ENCODE measurements around the gene FOXP1.

The FOXP1 gene

DNA sequence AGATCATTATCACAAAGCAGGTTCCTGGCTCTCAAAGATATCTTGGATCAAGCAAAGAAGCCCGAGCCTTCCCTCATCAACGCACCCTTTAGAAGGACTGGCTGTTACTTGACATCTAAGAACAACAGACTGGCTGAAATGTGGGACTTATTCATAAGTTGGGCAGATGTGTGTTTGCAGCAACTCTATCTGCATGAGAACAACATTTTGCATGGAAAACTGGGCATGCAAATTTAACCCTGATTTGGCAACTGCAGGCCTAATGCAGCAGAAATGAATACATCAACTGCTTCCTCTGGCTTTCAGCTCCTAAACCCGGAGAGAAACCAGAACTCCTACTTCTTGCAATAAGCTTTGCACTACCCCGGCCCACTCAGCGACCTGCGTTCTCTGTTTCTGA lies 35.0 kb upstream of the FOXP1 start:
- ATAC-seq: no peak
- TF ChIP-seq, protein P1, sequence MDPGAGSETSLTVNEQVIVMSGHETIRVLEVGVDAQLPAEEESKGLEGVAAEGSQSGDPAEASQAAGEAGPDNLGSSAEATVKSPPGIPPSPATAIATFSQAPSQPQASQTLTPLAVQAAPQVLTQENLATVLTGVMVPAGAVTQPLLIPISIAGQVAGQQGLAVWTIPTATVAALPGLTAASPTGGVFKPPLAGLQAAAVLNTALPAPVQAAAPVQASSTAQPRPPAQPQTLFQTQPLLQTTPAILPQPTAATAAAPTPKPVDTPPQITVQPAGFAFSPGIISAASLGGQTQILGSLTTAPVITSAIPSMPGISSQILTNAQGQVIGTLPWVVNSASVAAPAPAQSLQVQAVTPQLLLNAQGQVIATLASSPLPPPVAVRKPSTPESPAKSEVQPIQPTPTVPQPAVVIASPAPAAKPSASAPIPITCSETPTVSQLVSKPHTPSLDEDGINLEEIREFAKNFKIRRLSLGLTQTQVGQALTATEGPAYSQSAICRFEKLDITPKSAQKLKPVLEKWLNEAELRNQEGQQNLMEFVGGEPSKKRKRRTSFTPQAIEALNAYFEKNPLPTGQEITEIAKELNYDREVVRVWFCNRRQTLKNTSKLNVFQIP (CRISPR knock-in tag; IDR thresholded peaks at IDR 0.05; ENCODE audit: borderline replicate concordance, low read depth): no peak
- TF ChIP-seq RARB (CRISPR knock-in tag; IDR thresholded peaks at IDR 0.05): no peak
- no peak for TF ChIP-seq TOX (CRISPR knock-in tag; IDR thresholded peaks at IDR 0.05; ENCODE audit: borderline replicate concordance)
- TF ChIP-seq OSR1 (CRISPR knock-in tag; IDR thresholded peaks at IDR 0.05): no peak
- no peak for TF ChIP-seq ZNF565 (CRISPR knock-in tag; conservative IDR thresholded peaks at IDR 0.05; ENCODE audit: low read depth)
- no peak for TF ChIP-seq CREB5 (CRISPR knock-in tag; IDR thresholded peaks at IDR 0.05; ENCODE audit: low read depth)
- no peak for TF ChIP-seq ESRRG (CRISPR knock-in tag; IDR thresholded peaks at IDR 0.05)
- TF ChIP-seq PATZ1 (CRISPR knock-in tag; IDR thresholded peaks at IDR 0.05; ENCODE audit: borderline replicate concordance): no peak
- TF ChIP-seq CSDC2 (CRISPR knock-in tag; IDR thresholded peaks at IDR 0.05): no peak
- TF ChIP-seq ZFP3 (CRISPR knock-in tag; IDR thresholded peaks at IDR 0.05): no peak
- no peak for TF ChIP-seq PPARA (CRISPR knock-in tag; IDR thresholded peaks at IDR 0.05; ENCODE audit: borderline replicate concordance)
- TF ChIP-seq, protein P2, sequence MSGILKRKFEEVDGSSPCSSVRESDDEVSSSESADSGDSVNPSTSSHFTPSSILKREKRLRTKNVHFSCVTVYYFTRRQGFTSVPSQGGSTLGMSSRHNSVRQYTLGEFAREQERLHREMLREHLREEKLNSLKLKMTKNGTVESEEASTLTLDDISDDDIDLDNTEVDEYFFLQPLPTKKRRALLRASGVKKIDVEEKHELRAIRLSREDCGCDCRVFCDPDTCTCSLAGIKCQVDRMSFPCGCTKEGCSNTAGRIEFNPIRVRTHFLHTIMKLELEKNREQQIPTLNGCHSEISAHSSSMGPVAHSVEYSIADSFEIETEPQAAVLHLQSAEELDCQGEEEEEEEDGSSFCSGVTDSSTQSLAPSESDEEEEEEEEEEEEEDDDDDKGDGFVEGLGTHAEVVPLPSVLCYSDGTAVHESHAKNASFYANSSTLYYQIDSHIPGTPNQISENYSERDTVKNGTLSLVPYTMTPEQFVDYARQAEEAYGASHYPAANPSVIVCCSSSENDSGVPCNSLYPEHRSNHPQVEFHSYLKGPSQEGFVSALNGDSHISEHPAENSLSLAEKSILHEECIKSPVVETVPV (CRISPR knock-in tag; IDR thresholded peaks at IDR 0.05): no peak
- TF ChIP-seq ZFP30 (CRISPR knock-in tag; IDR thresholded peaks at IDR 0.05): no peak

- no peak for TF ChIP-seq BACH2 (CRISPR knock-in tag; IDR thresholded peaks at IDR 0.05; ENCODE audit: borderline replicate concordance)
- TF ChIP-seq, protein P3, sequence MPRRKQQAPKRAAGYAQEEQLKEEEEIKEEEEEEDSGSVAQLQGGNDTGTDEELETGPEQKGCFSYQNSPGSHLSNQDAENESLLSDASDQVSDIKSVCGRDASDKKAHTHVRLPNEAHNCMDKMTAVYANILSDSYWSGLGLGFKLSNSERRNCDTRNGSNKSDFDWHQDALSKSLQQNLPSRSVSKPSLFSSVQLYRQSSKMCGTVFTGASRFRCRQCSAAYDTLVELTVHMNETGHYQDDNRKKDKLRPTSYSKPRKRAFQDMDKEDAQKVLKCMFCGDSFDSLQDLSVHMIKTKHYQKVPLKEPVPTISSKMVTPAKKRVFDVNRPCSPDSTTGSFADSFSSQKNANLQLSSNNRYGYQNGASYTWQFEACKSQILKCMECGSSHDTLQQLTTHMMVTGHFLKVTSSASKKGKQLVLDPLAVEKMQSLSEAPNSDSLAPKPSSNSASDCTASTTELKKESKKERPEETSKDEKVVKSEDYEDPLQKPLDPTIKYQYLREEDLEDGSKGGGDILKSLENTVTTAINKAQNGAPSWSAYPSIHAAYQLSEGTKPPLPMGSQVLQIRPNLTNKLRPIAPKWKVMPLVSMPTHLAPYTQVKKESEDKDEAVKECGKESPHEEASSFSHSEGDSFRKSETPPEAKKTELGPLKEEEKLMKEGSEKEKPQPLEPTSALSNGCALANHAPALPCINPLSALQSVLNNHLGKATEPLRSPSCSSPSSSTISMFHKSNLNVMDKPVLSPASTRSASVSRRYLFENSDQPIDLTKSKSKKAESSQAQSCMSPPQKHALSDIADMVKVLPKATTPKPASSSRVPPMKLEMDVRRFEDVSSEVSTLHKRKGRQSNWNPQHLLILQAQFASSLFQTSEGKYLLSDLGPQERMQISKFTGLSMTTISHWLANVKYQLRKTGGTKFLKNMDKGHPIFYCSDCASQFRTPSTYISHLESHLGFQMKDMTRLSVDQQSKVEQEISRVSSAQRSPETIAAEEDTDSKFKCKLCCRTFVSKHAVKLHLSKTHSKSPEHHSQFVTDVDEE (CRISPR knock-in tag; IDR thresholded peaks at IDR 0.05): no peak
- TF ChIP-seq ZNF565 (CRISPR knock-in tag; conservative IDR thresholded peaks at IDR 0.05; ENCODE audit: low read depth): no peak
- no peak for TF ChIP-seq TOX (CRISPR knock-in tag; IDR thresholded peaks at IDR 0.05; ENCODE audit: borderline replicate concordance)
- TF ChIP-seq ESRRG (CRISPR knock-in tag; IDR thresholded peaks at IDR 0.05): no peak
- no peak for TF ChIP-seq PATZ1 (CRISPR knock-in tag; IDR thresholded peaks at IDR 0.05; ENCODE audit: borderline replicate concordance)
- no peak for TF ChIP-seq ZNF70 (CRISPR knock-in tag; IDR thresholded peaks at IDR 0.05)
- TF ChIP-seq, protein P1 (CRISPR knock-in tag; IDR thresholded peaks at IDR 0.05; ENCODE audit: borderline replicate concordance, low read depth): no peak
- no peak for TF ChIP-seq CSDC2 (CRISPR knock-in tag; IDR thresholded peaks at IDR 0.05)
- TF ChIP-seq, protein P2 (CRISPR knock-in tag; IDR thresholded peaks at IDR 0.05): no peak
- ATAC-seq: no peak
Measured at GRCh38 chr3:71616571-71617021, 33.1 kb upstream of the FOXP1 start.

Measured in SK-N-SH treated with all-trans-retinoic acid at 6 μM for 48 hours (cell line).